AG08395 (cell line): ENCODE measurements around the gene ALK.
A peak's percentile ranks its signal among the peaks of the same experiment; 100 is the strongest.
"Not testable (repeated sequence)": the region's sequence is repeated elsewhere in the genome, so short reads cannot be mapped to it uniquely, and the experiment has no call there.

Source experiments
- DNase-seq: peaks from one replicate; pipeline ENCODE4 v3.0.0; 2012; ENCODE audit warnings: mixed read lengths, low spot score

ALK gene

DNA sequence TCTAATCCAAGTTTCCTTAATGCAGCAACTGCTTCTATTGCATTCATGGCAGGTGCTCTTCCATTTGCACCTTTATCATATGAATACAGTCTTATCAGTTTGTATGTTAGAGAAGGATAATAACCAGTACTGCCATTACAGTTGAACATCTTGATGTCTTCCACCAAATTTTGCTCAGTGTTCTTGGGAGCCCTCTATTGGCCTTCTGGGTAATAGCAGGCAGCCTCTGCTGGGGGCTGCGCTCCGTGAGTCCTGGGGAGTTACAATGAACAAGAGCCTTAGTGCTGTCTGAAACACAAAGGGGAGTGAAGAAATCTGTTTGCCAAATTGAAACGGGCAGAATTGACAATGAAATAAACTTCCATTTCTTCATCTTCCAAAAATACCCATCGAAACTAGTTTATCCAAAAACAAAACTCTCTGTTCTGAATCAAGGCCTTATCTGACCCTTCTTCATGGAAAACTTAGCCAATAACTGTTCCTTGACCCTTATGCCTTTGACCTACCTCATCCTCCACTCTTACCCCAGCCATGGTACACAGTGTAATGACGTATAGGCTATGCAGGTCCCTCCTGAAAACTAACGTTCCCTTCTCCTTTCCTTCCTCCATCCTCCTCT is 79.9 kb downstream of the ALK start:
- DNase-seq: peak; percentile 60

DNA sequence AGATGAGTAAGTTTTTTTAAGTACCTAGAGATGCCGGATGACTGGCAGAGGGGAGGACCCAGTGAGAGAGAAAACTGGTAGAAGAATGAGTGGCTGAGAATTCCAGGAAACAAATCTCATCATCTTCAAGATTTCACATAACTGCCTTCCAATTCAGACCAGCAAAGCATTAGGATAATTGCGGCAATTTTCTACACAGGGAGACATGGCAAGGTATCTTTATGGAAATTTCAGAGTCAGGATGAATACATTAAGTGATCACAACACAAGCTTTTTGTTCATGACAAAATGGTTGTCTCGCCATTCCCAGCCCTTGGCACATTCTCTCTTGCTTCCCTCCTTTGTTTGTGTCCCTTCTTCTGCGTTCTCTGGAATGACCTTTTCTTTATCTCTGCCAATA is 82.1 kb downstream of the ALK start:
- DNase-seq: no peak

DNA sequence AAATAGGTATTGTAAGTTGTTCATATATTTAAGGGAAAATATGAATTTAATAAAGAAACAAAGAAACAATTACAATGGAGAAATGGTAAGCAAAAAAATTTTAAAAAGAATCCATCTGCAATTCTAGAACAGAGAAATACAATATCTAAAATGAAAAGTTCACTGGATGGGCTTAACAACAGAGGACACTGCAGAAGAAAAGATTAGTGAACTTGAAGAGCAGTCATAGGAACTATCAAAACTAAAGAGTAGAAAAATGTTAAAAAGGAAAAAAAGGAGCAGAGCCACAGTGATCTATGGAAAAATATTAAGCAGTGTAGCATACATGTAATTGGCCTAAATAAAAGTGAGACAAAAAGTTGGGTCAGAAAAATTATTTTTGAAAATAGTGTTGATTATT is 83.5 kb downstream of the ALK start:
- no peak for DNase-seq

DNA sequence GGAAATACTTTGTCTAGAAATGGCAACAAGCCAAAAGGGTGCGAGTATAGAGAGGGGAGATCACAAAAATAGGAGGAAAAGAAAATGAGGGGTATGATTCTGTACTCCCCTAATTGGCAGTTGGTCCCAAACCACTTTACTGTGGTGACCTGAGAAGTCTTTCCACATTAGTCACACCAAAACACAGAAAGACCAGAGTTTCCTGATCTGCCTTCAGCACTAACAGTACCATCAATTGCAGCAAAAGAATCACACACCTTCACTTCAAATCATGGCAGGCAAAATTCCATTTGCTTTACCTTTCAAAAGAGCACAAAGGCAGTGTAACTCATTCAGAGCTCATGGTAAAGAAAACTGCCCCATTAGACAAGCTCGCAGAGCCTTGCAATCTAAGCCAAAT is 86.8 kb downstream of the ALK start:
- peak; percentile 46 for DNase-seq

DNA sequence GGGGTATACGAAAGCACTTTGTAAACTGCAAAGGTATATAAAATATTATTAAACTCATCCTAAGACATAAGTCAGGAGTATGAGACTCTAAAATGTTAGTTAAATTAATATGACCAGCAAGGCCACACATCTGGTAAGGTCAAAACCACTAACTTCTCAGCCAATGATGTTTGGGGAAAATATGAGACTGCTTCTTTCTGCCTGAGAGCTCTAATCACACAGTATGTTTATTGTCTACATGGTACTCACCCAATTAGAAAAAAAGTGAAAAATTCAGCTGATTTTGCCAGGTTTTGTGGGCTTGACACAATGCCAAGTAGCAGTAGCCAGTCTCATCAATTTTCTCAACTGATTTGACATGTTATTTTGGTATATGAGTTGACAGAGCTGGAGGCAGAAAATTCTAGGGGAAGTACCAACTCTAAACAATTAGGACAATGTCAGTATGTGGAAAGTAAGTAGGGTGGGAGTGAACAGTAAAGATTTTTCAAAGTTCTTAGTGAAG is 87.3 kb downstream of the ALK start:
- no peak for DNase-seq

DNA sequence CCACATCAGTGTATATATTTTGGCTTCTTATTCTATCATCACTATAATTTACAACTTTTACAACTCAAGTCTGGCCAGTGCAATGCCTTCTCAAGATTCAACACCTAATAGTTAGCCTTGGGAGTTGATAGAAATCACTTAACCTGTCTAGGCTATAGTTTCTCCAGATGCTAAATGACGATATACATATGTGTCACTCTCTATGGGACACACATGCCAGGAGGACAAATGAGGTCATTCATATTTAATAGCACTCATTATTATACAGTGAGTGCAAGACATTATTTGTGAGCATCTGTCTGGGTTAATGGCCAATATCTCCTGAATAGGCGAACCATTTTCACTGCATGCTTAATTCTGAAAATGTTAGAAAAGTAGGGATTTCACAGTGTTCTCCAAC is 89.8 kb downstream of the ALK start:
- DNase-seq: no peak

DNA sequence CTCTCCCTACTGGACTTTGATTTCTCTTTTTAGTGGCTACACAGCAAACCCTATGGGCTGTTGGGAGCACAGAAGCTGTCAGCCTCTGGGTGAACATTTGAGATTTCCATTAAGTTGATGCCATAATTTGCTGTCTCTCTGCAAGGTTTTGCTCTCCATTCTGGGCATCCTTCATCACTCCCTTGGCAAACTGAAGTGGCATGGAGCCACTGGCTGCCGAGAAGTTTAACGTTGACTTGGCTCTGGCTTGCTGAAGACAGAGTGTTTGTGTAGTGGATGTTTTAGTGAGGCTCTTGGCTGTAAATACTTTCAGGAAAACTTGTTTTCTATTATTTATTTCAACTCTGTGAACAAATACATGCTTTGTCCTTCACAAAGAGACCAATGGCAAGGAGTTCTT is 91.5 kb downstream of the ALK start:
- no peak for DNase-seq

DNA sequence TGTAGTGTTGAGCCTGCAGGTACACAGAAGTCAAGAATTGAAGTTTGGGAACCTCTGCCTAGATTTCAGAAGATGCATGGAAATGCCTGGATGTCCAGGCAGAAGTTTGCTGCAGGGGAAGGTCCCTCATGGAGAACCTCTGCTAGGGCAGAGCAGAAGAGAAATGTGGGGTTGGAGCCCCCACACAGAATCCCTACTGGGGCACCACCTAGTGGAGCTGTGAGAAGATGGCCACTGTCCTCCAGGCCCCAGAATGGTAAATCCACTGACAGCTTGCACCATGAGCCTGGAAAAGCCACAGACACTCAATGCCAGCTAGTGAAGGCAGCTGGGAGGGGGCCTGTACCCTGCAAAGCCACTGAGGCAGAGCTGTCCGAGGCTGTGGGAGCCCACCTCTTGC is 97.2 kb downstream of the ALK start:
- not testable (repeated sequence) for DNase-seq

DNA sequence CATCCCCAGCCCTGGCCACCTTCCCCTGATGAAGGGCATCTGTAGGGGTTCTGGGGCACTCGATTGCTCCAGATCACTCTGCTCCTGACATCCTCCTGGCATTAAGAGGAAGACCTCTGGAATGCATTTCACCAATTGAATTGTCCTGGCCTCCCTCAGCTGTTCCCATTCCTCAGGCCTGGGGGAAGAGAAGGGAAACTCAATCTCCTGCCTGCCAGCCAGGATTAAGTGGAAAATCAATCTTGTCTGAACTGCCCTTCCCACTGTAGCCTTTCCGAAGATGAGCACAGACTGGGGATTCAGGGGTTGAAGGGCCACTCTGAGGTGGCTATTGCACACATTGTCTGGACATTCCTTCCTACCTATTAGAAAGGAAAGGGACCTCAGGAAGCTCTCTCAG is 99.8 kb downstream of the ALK start:
- no peak for DNase-seq

DNA sequence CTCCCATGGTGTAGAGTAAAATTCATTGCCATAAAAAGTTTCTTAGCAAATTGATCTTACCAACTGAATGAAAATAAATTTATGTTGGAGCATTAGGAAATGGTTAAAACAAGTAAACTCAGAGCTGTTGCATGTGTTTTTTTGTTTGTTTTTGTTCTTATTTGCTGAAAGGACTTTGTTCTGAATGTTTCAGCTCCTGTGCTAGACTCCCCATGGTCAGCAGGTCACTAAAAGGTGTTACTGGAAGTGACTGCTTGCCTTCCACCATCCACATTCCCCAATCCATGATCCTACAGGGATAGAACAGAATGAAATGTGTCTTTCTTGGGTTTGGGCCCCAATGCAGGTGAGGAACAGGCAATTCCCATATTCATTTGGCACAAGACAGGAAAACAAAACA is 101.8 kb downstream of the ALK start:
- DNase-seq: no peak

DNA sequence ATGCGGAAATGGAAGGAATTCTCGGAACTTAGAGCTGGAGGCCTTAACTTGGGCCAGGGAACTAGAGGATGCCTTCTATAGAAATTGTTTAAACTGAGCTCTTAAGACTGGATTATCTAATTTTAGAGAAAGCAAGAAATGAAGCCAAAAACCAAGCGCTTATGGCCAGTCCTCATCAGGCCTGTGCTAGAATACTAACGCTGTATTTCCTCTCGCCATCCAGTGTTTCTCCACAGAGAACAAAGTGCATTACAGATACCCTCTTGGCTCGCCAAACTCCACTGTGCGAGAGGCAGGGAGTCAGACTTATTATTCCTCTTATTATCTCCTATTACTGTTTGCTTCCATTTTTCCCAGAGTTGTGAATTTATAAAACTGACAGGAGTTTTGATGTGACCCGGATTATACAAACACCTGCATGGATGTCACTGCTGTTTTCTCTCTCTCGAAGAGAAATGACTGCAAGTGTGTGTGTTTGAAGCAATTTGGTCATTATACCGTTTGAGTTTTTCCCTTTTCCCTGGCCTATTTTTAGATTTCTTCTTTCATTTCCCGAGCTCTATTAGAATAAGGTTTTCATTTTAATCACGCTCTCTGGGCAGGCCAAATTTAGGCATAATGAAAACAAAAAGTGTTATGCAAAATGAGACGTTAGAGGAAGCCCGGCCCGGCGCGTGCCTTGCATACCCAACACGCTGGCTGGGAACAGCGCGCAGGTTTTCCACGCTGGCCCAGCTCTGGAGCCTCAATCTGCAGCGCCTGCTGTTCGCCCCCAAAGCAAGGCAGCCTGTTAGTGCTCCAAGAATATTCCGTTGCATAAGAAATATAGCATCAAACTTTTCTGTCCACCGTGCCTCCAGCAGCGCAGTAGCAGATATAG is 103.3 kb downstream of the ALK start:
- DNase-seq: no peak

DNA sequence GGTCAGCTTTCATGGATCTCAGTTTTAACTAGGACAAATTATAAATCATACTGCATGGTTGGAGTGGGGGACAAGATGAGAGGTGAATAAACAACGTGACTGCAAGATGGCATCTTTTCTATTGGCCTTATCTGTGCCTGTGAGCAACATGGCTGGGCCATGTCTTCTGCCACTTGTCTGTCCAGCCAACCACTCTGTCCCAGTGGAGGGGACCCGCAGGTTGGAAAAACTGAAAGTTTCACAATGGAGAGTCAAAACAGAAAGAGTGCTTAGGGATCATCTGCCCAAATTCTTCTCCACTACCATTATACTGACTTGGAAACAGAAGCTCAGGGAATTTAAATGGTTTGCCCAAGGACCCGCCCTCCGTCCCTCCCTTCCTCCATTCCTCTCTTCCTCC is 104.1 kb downstream of the ALK start:
- no peak for DNase-seq

DNA sequence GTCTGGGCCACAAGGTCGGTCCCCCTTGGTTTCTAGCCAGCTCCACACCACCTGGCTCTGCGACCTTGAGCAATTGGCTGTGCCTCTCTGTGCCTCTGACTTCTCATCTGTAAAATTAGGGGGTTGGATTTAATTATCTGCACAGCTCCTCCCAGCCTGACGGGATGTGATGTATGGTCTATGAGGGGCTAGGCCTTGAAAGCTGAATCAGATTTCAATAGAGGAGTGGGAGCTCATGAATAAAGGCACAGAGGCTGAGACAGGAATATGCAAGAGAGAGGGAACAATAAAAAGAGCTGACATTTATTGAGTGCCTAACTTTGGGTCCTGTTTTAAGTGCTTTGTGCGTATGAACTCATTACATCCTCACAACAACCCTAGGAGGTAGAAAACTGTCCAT is 104.7 kb downstream of the ALK start:
- no peak for DNase-seq

DNA sequence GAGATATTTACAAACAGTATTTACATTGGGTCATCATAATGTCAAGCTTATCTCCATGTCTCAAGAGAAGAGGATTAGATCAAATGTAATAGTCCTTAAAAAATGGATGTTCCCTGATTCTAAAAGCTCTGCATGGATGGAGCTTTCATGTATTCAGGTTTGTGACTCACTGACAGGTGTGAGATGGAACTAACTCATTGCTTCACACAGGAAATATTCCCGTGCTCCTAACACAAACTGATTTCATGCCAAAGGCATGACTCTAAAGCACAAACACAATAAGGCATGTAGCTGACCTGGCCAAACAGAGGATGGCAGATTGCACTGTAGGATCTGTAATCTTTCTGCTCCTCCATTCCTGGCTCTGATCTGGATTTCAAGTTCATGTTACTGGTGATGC is 110.0 kb downstream of the ALK start:
- DNase-seq: no peak

DNA sequence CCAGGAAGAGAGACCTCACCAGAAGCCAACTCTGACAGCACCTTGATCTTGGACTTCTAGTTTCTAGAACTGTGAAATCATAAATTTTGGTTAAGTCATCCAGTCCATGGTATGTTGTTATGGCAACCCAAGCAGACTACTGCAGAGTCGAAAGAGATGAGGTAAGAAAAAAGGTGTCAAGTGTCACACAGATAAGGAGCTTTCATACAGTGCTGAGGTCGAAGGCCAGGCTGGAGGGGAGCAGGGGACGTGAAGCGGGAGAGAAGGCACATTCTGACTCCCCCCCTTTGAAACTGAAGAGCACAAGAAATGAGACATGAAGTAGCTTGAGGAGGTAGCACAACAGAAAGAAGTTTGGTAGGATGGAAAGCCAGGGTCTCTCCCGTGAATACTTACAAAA is 110.4 kb downstream of the ALK start:
- no peak for DNase-seq

DNA sequence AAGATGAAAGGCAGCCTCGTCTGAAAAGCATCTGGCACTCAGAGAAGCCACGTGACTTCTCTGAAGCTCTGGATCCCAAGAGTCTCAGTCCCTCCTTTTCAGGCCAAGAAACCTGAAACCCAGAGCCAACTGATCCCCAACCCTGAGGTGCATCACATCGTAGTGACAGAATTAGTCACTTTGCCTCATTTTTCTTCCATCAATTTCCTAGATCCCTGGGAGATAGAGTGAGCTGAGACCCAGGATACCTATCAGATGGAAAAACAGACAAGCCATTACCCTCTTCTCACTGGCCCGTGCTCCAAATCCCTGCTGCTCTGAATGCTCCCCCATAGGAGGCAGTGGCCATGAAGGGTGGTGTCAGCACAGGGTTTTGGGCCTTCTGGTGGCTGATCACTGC is 113.1 kb downstream of the ALK start:
- no peak for DNase-seq

DNA sequence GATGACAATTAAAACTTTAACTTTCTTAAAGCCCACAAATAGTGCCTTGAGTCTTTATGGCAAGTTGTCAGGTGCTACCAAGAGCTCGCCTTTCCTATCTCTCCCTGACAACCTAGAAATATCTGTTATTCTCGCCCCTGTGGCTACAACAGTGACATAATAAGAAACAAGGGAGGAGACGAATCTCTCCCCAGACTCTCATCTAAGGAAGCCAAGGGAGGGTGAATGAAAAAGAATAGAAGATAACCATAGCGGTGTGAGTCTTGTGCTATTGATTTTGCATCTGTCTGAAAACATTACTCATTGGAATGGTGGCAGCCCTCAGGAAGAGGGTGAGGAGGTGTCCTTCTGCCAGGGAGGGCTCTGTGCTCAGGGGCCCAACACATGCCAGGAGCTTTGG is 114.3 kb downstream of the ALK start:
- DNase-seq: no peak

DNA sequence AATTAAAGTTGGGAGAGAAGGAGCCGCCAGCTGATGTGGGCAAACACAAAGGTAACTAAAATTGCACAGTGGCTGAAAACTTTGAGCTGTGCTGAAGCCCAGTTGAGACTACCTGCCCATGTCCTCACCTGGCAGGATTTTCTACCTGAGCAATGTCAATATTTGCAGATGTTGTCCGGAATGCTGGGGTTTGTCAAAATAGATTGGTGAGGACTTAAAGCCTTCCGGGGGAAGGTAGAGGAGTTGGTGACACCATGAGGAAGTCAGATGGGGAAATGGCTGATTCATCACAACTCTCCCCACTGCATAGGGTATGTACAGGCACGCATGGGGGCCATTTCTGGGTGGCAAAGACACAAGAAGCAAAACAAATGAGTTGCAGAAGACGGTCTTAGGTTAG is 114.9 kb downstream of the ALK start:
- DNase-seq: no peak

DNA sequence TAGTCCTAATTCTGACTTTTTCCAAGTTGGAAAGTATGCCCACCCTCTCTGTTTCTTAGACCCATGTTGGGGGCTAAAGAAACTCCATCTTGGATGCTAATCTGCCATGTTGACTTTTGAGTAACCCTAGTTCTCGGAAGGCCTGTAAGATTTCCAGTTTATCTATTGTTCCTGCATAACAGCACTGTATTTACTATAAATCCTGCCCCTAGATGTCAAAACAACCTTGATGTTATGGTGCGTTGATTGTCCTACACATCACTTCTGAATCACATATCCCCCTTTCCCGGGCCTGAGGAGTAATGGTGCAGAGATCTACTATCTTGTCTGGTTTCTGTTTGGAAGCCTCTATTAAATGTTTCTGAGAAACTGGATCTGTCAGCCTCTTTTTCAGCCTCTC is 116.7 kb downstream of the ALK start:
- no peak for DNase-seq

DNA sequence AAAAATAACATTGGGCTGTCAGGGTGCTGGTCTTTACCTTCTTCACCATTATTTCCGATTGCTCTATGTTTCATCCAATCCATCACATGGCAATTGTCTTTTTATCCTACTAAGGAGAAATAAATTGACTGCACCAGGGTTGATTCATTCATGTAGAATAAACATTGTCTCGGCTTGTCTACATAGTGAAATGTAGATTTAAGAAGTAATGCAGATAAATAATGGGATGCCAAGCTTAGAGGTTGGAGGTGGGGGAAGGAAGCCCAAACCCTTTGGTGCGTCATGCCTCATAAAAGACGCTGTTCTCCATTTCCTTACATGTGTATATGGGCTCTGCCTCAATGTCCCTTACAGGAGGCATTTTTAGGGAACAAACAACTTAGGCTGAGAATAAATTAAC is 117.8 kb downstream of the ALK start:
- no peak for DNase-seq

DNA sequence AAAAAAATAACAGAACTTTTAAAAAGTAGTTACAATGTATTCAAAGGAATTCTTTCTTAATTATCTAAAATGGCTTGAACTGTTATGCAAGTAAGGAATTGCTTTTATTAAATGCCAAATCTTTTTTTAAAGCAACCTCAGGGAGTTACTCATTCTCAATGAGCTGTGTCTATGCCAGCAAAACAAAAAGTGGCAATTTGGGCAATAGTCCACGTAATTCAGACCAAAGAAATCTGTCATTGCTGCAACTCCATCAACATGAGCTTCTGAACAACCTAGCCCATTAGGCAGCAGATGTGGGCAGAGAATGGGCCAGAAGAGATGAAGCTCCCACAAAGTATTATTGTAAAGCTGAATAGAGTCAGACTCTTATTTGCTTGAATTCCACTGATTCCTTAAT is 118.4 kb downstream of the ALK start:
- DNase-seq: peak; percentile 18

DNA sequence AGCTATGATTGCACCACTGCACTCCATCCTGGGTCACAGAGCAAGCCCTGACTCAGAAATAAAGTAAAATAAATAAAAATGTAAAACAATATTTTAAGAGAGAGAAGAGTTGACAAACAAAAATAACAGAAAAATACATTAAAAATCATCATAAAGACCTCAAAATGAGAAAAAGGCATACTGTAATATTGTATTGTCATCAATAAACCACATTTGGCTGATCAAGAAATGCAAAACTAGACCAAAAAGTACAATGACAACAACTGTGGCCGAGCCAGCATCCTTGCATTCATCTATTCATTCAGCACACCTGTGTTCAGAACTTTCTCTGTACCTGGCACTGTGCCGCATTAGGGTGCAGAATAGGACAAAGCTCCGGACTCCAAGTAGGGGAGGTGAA is 121.8 kb downstream of the ALK start:
- DNase-seq: no peak

DNA sequence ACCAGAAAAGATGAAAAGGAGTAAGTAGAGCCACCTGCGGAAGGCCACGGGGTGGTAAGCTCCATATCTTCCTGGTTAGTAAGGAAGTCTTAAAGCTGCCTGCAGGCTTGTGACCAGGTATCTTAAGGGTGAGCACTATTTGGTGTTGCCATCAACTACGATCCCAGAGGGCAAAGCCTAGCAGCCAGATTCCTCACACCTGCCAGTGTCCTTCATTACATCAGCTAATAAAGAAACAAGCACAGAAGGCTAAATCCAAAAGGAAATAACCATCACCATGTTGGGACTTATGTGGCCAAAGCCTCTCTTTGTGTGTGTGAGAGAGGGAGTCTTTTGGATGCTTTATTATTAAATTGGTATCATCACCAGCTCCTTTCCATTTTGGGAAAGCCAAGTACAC is 123.5 kb downstream of the ALK start:
- DNase-seq: no peak

DNA sequence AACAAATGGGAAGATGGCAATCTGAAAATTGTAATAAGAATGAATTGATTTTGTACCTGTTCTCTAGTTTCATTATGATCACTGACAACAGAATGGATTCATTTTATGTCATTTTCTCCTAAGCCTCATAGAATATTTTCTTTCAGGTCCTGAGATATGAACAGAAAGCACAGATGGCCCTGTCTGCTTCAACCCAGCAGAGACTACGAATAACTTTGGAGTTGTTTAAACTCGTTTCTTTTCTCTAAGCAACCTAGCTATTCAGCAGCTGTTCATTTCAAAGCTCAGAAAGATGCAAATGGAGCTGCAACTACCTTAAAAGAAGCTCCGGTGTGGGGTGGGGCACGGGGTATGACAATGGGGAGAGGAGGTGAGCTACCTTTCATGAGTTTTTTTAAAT is 124.9 kb downstream of the ALK start:
- DNase-seq: no peak
